ENCODE results near the gene PROS1. TPM values are rescaled to one million over a fixed set of nuclear protein-coding genes. Genes with fewer than 3 reads are reported as not detected.

The PROS1 gene
- total and polyA plus RNA-seq, 2 donors (not counting 3 experiments of a cell fraction or from before 2014, with no cell fraction given), result 2.6 to 5.2 TPM

- Histone ChIP-seq H3K9me1 (replicated peaks; ENCODE audit: control insufficient read depth, extremely low read depth, insufficient read depth, low read length) (no peaks in the 10 kb centered on the region), H3K4me1 (ENCODE audit: control insufficient read depth, extremely low read depth, insufficient read depth, low read length) (peaks cover 6% of the 10 kb centered on the region), H3K36me3 (ENCODE audit: control insufficient read depth in 2 of 2, extremely low read depth in 1 of 2, insufficient read depth in 2 of 2, low read length in 2 of 2) (no peaks in the 10 kb centered on the region), H3K27me3 (ENCODE audit: control insufficient read depth in 2 of 2, insufficient read depth in 2 of 2, low read length in 2 of 2) (no peaks in the 10 kb centered on the region), H3K9ac (replicated peaks; ENCODE audit: extremely low read depth, insufficient read depth, low read length) (no peak overlapping the region), H3K4me3 (replicated peaks in 1 of 3; ENCODE audit: insufficient read depth in 1 of 3, low read depth in 1 of 3, low read length in 3 of 3) (no peak overlapping the region), H2AFZ (ENCODE audit: low read depth, low read length) (no peak overlapping the region), H3K79me2 (ENCODE audit: control insufficient read depth, insufficient read depth, low read length) (no peaks in the 10 kb centered on the region), H4K20me1 (replicated peaks; ENCODE audit: control insufficient read depth, extremely low read depth, insufficient read depth, low read length) (no peaks in the 10 kb centered on the region), H3K4me2 (ENCODE audit: insufficient read depth, low read length) (no peak overlapping the region), H3K9me3 (replicated peaks; ENCODE audit: control insufficient read depth, insufficient read depth, low read length) (no peaks in the 10 kb centered on the region), H3K27ac (ENCODE audit: insufficient read depth, low read depth, low read length) (no peak overlapping the region)
- dilution Hi-C loops (cut with MboI; ENCODE audit: extremely low pct_ligation_motif_present, low sequenced_read_pairs), result no loop called here
- BruUV-seq (replicated peaks), result no TSS peak
- CTCF ChIA-PET, result no interaction called here
- TF ChIP-seq FOS (IDR thresholded peaks at IDR 0.05; ENCODE audit: borderline replicate concordance, insufficient read depth, low read length) (no peak), JUN (IDR thresholded peaks at IDR 0.05; ENCODE audit: borderline replicate concordance, insufficient read depth, insufficient read length, low read depth) (no peak), CTCF (IDR thresholded peaks at IDR 0.05; ENCODE audit: extremely low read depth in 1 of 2, insufficient read depth in 1 of 2, low read depth in 1 of 2, low read length in 2 of 2) (no peak), MYC (IDR thresholded peaks at IDR 0.05; ENCODE audit: low read depth, low read length) (no peak), EZH2 (IDR thresholded peaks at IDR 0.05; ENCODE audit: borderline replicate concordance, low read depth, low read length, severe bottlenecking) (no peak)
- FAIRE-seq (no peak), DNase-seq (ENCODE audit: low read depth, low spot score) (no peak)
- POLR2A ChIA-PET, result no interaction called here
- intact Hi-C loops (cut with micrococcal nuclease), result loop anchor here (10.0 kb wide), 2 partner anchors 65 to 245 kb away; no protein-coding TSS in a partner anchor
Observed at GRCh38 chr3:94009608-94010007, 35.9 kb upstream of the PROS1 start.

GRCh38 chr3:94008253-94008652, 34.6 kb upstream of the PROS1 start:
- Histone ChIP-seq H3K4me1 (ENCODE audit: control insufficient read depth, extremely low read depth, insufficient read depth, low read length) (peaks cover 9% of the 10 kb centered on the region), H3K9ac (replicated peaks; ENCODE audit: extremely low read depth, insufficient read depth, low read length) (no peak overlapping the region), H4K20me1 (replicated peaks; ENCODE audit: control insufficient read depth, extremely low read depth, insufficient read depth, low read length) (no peaks in the 10 kb centered on the region), H3K9me1 (replicated peaks; ENCODE audit: control insufficient read depth, extremely low read depth, insufficient read depth, low read length) (no peaks in the 10 kb centered on the region), H3K36me3 (ENCODE audit: control insufficient read depth in 2 of 2, extremely low read depth in 1 of 2, insufficient read depth in 2 of 2, low read length in 2 of 2) (no peaks in the 10 kb centered on the region), H2AFZ (ENCODE audit: low read depth, low read length) (no peak overlapping the region), H3K4me2 (ENCODE audit: insufficient read depth, low read length) (no peak overlapping the region), H3K27me3 (ENCODE audit: control insufficient read depth in 2 of 2, insufficient read depth in 2 of 2, low read length in 2 of 2) (no peaks in the 10 kb centered on the region), H3K9me3 (replicated peaks; ENCODE audit: control insufficient read depth, insufficient read depth, low read length) (no peaks in the 10 kb centered on the region), H3K79me2 (ENCODE audit: control insufficient read depth, insufficient read depth, low read length) (no peaks in the 10 kb centered on the region), H3K4me3 (replicated peaks in 1 of 3; ENCODE audit: insufficient read depth in 1 of 3, low read depth in 1 of 3, low read length in 3 of 3) (no peak overlapping the region), H3K27ac (ENCODE audit: insufficient read depth, low read depth, low read length) (no peak overlapping the region)
- DNase-seq (ENCODE audit: low read depth, low spot score) (no peak), FAIRE-seq (no peak)
- ChIA-PET POLR2A (no interaction called here), CTCF (interaction anchor here (0.7 to 1.4 kb wide), 4 partner anchors 9 to 61 kb away, joined by 3 to 8 read pairs (median 3); no protein-coding TSS in a partner anchor)
- BruUV-seq (replicated peaks), result no TSS peak
- dilution Hi-C loops (cut with MboI; ENCODE audit: extremely low pct_ligation_motif_present, low sequenced_read_pairs) (no loop called here), intact Hi-C loops (cut with micrococcal nuclease) (loop anchor here (10.0 kb wide), 2 partner anchors 63 to 247 kb away; no protein-coding TSS in a partner anchor)
- TF ChIP-seq MAX (IDR thresholded peaks at IDR 0.05; ENCODE audit: insufficient read depth, insufficient read length) (no peak), MYC (IDR thresholded peaks at IDR 0.05; ENCODE audit: low read depth, low read length) (no peak), POLR2A (IDR thresholded peaks at IDR 0.05; ENCODE audit: low read depth, low read length) (no peak), POLR2AphosphoS5 (IDR thresholded peaks at IDR 0.05; ENCODE audit: insufficient read depth, low read depth, low read length) (no peak), FOS (IDR thresholded peaks at IDR 0.05; ENCODE audit: borderline replicate concordance, insufficient read depth, low read length) (no peak), GATA2 (IDR thresholded peaks at IDR 0.05; ENCODE audit: insufficient read depth, insufficient read length, low read depth, low read length) (no peak)
